HG02840 (cell line): ENCODE measurements around the gene TRAF4.
A peak's percentile ranks its signal among the peaks of the same experiment; 100 is the strongest.

ENCODE experiments used
- ATAC-seq: cut with Tn5 transposase; IDR thresholded peaks from one replicate; pipeline ENCODE4 v1.9.1; 2021; ENCODE audit warnings: mild to moderate bottlenecking, moderate library complexity, moderate number of reproducible peaks; ENCODE audit not compliant: unreplicated experiment, low FRiP score

The TRAF4 gene

GRCh38 chr17:28747051-28747691, 3.4 kb downstream of the TRAF4 start:
- ATAC-seq: no peak

DNA sequence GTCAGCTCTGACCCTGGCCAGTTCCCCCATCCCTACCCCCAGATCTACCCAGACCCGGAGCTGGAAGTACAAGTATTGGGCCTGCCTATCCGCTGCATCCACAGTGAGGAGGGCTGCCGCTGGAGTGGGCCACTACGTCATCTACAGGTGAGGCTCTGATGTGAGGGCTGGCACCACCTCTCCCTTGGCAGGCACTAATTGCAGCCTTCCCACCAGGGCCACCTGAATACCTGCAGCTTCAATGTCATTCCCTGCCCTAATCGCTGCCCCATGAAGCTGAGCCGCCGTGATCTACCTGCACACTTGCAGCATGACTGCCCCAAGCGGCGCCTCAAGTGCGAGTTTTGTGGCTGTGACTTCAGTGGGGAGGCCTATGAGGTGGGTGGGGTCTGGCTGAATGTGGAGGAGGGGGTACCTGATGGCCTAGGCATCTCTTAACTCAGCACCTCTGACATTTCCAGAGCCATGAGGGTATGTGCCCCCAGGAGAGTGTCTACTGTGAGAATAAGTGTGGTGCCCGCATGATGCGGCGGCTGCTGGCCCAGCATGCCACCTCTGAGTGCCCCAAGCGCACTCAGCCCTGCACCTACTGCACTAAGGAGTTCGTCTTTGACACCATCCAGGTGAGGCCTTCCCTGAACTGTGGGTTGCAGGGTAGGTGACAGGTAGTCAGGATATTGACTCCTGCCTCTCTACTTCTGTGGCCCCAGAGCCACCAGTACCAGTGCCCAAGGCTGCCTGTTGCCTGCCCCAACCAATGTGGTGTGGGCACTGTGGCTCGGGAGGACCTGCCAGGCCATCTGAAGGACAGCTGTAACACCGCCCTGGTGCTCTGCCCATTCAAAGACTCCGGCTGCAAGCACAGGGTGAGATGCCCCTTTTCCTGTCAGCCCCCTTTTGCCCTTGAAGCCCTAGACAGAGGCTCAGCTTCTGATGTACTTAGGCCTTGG, 4.3 kb downstream of the TRAF4 start:
- no peak for ATAC-seq

DNA sequence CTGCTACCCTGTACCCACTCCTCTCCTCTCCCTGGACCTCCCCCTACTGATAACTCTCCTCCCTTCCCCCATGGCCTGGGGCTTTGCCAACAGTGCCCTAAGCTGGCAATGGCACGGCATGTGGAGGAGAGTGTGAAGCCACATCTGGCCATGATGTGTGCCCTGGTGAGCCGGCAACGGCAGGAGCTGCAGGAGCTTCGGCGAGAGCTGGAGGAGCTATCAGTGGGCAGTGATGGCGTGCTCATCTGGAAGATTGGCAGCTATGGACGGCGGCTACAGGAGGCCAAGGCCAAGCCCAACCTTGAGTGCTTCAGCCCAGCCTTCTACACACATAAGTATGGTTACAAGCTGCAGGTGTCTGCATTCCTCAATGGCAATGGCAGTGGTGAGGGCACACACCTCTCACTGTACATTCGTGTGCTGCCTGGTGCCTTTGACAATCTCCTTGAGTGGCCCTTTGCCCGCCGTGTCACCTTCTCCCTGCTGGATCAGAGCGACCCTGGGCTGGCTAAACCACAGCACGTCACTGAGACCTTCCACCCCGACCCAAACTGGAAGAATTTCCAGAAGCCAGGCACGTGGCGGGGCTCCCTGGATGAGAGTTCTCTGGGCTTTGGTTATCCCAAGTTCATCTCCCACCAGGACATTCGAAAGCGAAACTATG, 5.2 kb downstream of the TRAF4 start:
- no peak for ATAC-seq

DNA sequence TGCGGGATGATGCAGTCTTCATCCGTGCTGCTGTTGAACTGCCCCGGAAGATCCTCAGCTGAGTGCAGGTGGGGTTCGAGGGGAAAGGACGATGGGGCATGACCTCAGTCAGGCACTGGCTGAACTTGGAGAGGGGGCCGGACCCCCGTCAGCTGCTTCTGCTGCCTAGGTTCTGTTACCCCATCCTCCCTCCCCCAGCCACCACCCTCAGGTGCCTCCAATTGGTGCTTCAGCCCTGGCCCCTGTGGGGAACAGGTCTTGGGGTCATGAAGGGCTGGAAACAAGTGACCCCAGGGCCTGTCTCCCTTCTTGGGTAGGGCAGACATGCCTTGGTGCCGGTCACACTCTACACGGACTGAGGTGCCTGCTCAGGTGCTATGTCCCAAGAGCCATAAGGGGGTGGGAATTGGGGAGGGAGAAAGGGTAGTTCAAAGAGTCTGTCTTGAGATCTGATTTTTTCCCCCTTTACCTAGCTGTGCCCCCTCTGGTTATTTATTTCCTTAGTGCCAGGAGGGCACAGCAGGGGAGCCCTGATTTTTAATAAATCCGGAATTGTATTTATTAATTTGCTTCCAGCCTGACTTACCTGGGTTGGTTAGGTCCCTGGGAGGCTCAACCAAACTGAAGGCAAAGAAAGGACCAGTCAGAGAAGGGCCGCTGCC, 5.8 kb downstream of the TRAF4 start:
- ATAC-seq: no peak

DNA sequence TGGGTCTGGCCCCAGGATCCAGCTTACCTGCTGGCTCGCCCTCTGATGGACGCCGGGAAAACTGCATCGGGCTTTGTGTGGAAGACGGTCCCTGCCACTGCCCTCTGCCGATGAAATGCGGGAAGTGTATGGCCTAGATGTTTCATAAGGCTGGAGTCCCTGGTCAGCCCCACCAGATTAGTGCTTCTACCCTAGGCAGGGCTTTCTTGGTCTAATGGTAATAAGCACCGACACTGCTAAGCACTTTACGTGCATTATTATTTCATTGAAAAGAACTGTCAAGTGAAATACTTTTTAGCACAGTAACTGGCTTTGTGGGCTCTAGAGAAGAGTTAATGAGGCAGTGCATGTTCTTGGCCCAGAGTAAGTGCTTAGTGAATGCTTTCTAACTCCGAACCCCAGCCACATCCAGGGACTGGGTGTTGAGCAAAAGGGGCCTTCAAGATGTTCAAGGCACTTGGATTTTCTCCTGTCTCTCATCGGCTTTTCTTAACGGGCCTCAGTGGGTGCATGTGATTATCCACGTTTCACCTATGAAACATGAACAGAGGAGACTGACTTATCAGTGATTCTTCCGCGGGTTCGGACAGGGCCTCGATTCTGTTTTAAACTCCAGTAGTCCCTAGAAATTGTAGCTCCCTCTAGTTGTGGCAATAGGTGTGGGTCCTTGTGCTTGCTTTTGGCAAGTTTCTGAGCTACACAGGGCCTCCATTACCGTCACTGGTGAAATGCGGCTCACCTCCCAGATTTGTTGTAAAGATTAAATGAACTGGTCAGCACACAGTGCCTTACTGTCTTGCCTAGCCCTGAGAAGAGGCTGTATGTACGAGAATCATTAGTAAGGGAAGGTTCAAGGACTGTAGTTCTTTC, 6.6 kb downstream of the TRAF4 start:
- ATAC-seq: peak; percentile 66

DNA sequence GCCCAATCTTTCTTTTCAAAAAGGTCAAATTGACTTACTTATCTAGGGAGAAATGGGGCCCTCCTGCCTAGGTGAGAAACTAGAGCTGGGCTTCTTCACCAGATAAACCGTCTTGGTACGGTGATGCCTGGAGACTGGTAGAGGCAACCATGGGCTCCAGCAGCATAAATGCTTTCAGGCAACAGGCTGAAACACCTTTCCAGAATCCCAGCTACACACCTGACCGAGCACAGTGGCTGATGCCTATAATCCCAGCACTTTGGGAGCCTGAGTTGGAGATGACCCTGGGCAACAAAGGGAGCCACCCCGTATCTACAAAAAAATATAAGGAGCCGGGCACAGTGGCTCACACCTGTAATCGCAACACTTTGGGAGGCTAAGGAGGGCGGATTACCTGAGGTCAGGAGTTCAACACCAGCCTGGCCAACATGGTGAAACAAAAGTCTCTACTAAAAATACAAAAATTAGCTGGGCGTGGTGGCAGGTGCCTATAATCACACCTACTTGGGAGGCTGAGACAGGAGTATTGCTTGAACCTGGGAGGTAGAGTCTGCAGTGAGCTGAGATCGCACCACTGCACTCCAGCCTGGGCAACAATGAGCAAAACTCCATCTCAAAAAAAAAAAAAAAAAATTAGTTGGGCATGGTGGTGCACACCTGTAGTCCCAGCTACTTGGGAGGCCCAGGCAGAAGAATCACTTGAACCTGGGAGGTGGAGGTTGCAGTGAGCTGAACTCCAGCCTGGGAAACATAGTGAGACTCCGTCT, 8.0 kb downstream of the TRAF4 start:
- no peak for ATAC-seq

- ATAC-seq: no peak
Measured at GRCh38 chr17:28755486-28755885, 11.7 kb downstream of the TRAF4 start.

DNA sequence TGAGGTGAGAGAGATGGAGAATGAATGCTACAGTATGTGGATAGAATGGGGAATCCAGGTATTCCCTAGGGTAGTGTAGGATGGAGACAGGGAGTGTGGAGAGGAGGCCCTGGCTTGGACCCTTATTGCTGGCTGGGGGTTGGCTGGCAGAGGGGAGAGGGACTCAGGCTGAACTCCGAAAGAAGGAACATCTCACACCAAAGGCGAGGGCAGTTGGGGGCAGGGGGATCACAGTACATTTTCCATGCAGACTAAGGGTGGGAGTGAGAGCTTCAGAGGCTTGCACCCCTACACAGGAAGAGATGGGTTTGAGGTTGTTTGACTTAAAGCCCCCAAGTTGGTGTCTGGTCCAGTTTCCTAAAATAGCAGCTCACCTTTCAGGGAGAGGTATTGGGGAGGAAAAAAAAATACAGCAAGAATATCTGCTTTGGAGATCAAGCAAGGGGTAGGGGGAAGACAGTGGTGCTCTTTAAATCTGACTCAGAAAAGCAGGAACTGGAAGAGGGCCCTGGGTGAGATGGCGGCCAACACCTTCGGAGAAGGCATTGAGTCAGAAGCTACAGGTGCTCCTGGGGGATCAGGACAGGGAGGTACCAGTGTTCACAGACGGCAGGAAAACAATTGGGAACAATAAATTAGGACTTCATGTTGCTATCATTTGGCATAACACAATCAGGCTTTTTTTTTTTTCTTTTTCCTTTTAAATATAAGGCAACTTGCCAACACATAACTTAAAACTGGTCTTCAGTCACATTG, 12.4 kb downstream of the TRAF4 start:
- no peak for ATAC-seq

- ATAC-seq: no peak
Measured at GRCh38 chr17:28758411-28759121, 14.8 kb downstream of the TRAF4 start.

GRCh38 chr17:28759256-28759865, 15.6 kb downstream of the TRAF4 start:
- no peak for ATAC-seq

GRCh38 chr17:28760601-28761562, 17.1 kb downstream of the TRAF4 start:
- no peak for ATAC-seq

GRCh38 chr17:28763137-28763799, 19.5 kb downstream of the TRAF4 start:
- no peak for ATAC-seq

- ATAC-seq: no peak
Measured at GRCh38 chr17:28763804-28764266, 20.0 kb downstream of the TRAF4 start.

DNA sequence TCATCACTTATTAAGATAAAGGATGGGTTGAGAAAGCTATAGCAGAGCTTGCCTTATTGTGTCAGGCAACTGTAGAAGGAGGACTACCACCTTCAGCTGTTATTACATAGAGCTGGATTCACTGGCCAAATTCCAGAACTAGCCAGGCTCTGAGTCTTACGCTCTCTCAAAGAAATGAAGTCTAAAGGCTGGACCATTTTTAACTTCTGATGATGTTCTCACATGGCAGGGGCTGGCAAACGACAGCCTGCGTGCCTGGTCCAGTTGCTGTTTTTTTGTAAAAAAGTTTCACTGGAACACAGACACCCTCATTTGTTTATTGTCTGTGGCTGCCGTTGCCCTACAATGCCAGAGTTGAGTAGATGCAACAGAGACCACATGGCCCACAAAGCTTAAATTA, 21.2 kb downstream of the TRAF4 start:
- ATAC-seq: no peak

DNA sequence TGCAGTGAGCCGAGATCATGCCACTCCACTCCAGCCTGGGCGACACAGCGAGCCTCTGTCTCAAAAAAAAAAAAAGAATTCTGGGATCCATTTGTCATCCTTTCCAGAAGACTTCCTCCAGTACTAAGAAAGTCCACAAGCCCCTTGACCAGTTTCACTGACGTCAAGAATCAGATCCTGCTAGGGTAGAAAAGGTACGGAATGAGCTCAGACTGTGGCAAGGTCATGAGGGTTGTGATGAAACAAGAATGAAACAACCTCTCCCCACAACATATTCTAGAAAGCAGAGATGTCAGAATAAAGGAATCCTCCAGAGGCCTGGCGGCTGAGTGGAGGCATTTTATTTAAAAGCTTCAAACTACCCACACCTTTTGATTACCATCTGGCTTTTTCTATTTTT, 29.9 kb downstream of the TRAF4 start:
- no peak for ATAC-seq

- no peak for ATAC-seq
Measured at GRCh38 chr17:28774206-28774605, 30.4 kb downstream of the TRAF4 start.
